Measurements from ENCODE around the gene TMEM132C.

DNA sequence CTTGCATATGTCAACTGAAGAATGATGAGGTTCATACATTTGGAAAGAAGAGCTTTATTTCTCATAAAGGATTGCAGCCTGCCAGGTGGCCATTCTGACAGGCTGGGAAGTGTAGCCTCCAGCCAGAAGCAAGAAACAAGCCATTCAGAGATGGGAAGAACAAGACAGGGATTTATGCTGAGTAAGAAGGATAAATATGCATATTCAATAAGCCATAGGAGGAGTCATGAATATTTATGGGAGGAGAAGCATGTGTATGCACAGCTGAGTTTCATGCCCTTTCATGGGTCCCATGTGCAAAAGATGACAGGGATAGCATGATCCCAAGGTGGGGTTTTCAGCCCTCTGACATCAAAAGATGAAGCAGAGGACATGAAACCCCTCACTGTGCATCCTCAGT lies 269.8 kb downstream of the TMEM132C start:
- TF ChIP-seq EZH2 (IDR thresholded peaks at IDR 0.05; ENCODE audit: borderline replicate concordance, low read depth, low read length, severe bottlenecking) (no peak), JUN (IDR thresholded peaks at IDR 0.05; ENCODE audit: borderline replicate concordance, insufficient read depth, insufficient read length, low read depth) (no peak)
- TF ChIP-seq, protein P1, sequence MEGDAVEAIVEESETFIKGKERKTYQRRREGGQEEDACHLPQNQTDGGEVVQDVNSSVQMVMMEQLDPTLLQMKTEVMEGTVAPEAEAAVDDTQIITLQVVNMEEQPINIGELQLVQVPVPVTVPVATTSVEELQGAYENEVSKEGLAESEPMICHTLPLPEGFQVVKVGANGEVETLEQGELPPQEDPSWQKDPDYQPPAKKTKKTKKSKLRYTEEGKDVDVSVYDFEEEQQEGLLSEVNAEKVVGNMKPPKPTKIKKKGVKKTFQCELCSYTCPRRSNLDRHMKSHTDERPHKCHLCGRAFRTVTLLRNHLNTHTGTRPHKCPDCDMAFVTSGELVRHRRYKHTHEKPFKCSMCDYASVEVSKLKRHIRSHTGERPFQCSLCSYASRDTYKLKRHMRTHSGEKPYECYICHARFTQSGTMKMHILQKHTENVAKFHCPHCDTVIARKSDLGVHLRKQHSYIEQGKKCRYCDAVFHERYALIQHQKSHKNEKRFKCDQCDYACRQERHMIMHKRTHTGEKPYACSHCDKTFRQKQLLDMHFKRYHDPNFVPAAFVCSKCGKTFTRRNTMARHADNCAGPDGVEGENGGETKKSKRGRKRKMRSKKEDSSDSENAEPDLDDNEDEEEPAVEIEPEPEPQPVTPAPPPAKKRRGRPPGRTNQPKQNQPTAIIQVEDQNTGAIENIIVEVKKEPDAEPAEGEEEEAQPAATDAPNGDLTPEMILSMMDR (IDR thresholded peaks at IDR 0.05; ENCODE audit: extremely low read depth in 1 of 2, insufficient read depth in 1 of 2, low read depth in 1 of 2, low read length in 2 of 2), result no peak

Data from endothelial cell of umbilical vein (primary cell).